ENCODE measurements around the gene RAB1B.
"Not testable (repeated sequence)": the region's sequence is repeated elsewhere in the genome, so short reads cannot be mapped to it uniquely, and the experiment has no call there.

Gene RAB1B

GRCh38 chr11:66309475-66309874, 41.0 kb downstream of the RAB1B start:
- no peak for DNase-seq (ENCODE audit: low read depth in 2 of 2)

- no peak for DNase-seq (ENCODE audit: low read depth in 2 of 2)
Measured at GRCh38 chr11:66310324-66310723, 41.9 kb downstream of the RAB1B start.

GRCh38 chr11:66310803-66311440, 42.5 kb downstream of the RAB1B start:
- DNase-seq (ENCODE audit: low read depth in 2 of 2) = not testable (repeated sequence)

GRCh38 chr11:66311470-66311964, 43.1 kb downstream of the RAB1B start:
- DNase-seq (ENCODE audit: low read depth in 2 of 2) = no peak

- peak; percentile 85 to 92 for DNase-seq (ENCODE audit: low read depth in 2 of 2)
Measured at GRCh38 chr11:66311965-66312548, 43.6 kb downstream of the RAB1B start.

GRCh38 chr11:66312549-66313320, 44.3 kb downstream of the RAB1B start:
- DNase-seq (ENCODE audit: low read depth in 2 of 2) = peak; percentile 94 to 97

GRCh38 chr11:66313321-66314185, 45.1 kb downstream of the RAB1B start:
- no peak for DNase-seq (ENCODE audit: low read depth in 2 of 2)

GRCh38 chr11:66314186-66314501, 45.7 kb downstream of the RAB1B start:
- no peak for DNase-seq (ENCODE audit: low read depth in 2 of 2)

- DNase-seq (ENCODE audit: low read depth in 2 of 2) = no peak
Measured at GRCh38 chr11:66314561-66315497, 46.4 kb downstream of the RAB1B start.

- DNase-seq (ENCODE audit: low read depth in 2 of 2) = no peak
Measured at GRCh38 chr11:66315498-66315885, 47.1 kb downstream of the RAB1B start.

GRCh38 chr11:66315921-66316811, 47.7 kb downstream of the RAB1B start:
- DNase-seq (ENCODE audit: low read depth in 2 of 2) = no peak

- DNase-seq (ENCODE audit: low read depth in 2 of 2) = no peak
Measured at GRCh38 chr11:66316849-66317251, 48.4 kb downstream of the RAB1B start, which contains the start of gene CD248. Gene CD248, minus strand, starts transcription at chr11:66317044. Its CDS starts 17 bp downstream, at chr11:66317027.

GRCh38 chr11:66317322-66317722, 48.9 kb downstream of the RAB1B start:
- no peak for DNase-seq (ENCODE audit: low read depth in 2 of 2)

GRCh38 chr11:66317723-66318599, 49.5 kb downstream of the RAB1B start:
- no peak for DNase-seq (ENCODE audit: low read depth in 2 of 2)

GRCh38 chr11:66318600-66318970, 50.1 kb downstream of the RAB1B start:
- no peak for DNase-seq (ENCODE audit: low read depth in 2 of 2)

GRCh38 chr11:66320289-66320688, 51.9 kb downstream of the RAB1B start:
- not testable (repeated sequence) for DNase-seq (ENCODE audit: low read depth in 2 of 2)

GRCh38 chr11:66320748-66321147, 52.3 kb downstream of the RAB1B start:
- DNase-seq (ENCODE audit: low read depth in 2 of 2) = not testable (repeated sequence)

- no peak for DNase-seq (ENCODE audit: low read depth in 2 of 2)
Measured at GRCh38 chr11:66321606-66322005, 53.2 kb downstream of the RAB1B start.
